CD14-positive monocyte (primary cell): ENCODE results near the gene EIPR1. TPM values are rescaled to one million over a fixed set of nuclear protein-coding genes. Genes with fewer than 3 reads are reported as not detected.

Experiments
- DNase-seq, 3 donors: peaks; one replicate each; pipeline ENCODE4 v3.0.0-alpha.2; 2011 to 2022
- H2AFZ ChIP-seq: 2 replicates; pipeline ENCODE4 v1.6.0; 2012; ENCODE audit warnings: mild to moderate bottlenecking, low read depth, low read length, inconsistent platforms; ENCODE audit not compliant: insufficient read depth, poor library complexity, severe bottlenecking
- H3K27ac ChIP-seq, 2 donors: 1 replicate in 1 of 2; 2 replicates in 1 of 2; pipeline ENCODE4 v1.5.1; 2012 to 2013; ENCODE audit warnings: low read length in 2 of 2, control low read depth in 1 of 2, inconsistent platforms in 1 of 2, low read depth in 1 of 2, mild to moderate bottlenecking in 1 of 2
- H3K27me3 ChIP-seq, 2 donors: one replicate each; pipeline versions ENCODE4 v1.6.0 to v1.6.1; 2011 to 2013; ENCODE audit warnings: low read length in 2 of 2; ENCODE audit not compliant: control insufficient read depth in 2 of 2, insufficient read depth in 2 of 2
- H3K36me3 ChIP-seq, 2 donors: replicated peaks in 1 of 2; 1 replicate in 1 of 2; 2 replicates in 1 of 2; pipeline versions ENCODE4 v1.5.1 to v1.6.1; 2012 to 2013; ENCODE audit warnings: low read length in 2 of 2, control low read depth in 1 of 2, inconsistent platforms in 1 of 2, mild to moderate bottlenecking in 1 of 2; ENCODE audit not compliant: insufficient read depth in 2 of 2, control insufficient read depth in 1 of 2
- H3K4me1 ChIP-seq, 2 donors: 1 replicate in 1 of 2; 2 replicates in 1 of 2; pipeline versions ENCODE4 v1.5.1 to v1.6.1; 2012 to 2013; ENCODE audit warnings: low read length in 2 of 2, control low read depth in 1 of 2, inconsistent platforms in 1 of 2, mild to moderate bottlenecking in 1 of 2, moderate library complexity in 1 of 2; ENCODE audit not compliant: insufficient read depth in 2 of 2, control insufficient read depth in 1 of 2
- H3K4me2 ChIP-seq: replicated peaks from 2 replicates; pipeline ENCODE3; 2012; ENCODE audit warnings: low read length, moderate library complexity, mild to moderate bottlenecking; ENCODE audit not compliant: poor library complexity, severe bottlenecking; ENCODE audit errors: extremely low read depth
- H3K4me3 ChIP-seq, 3 experiments: fragments of 200-600 bp in 1 of 3; sonication (generic) in 1 of 3; replicated peaks in 1 of 3; 1 replicate in 2 of 3; 2 replicates in 1 of 3; pipeline ENCODE4 v1.5.1; 2011 to 2013; ENCODE audit warnings: low read length in 3 of 3, mild to moderate bottlenecking in 3 of 3, control low read depth in 2 of 3, low read depth in 2 of 3, inconsistent platforms in 1 of 3, moderate library complexity in 1 of 3
- H3K79me2 ChIP-seq: 2 replicates; pipeline ENCODE4 v1.6.0; 2012; ENCODE audit warnings: mild to moderate bottlenecking, control low read depth, inconsistent platforms, low read length, moderate library complexity; ENCODE audit not compliant: insufficient read depth
- H3K9ac ChIP-seq: 2 replicates; pipeline ENCODE4 v1.6.0; 2017; ENCODE audit warnings: low read length, mild to moderate bottlenecking; ENCODE audit not compliant: insufficient read depth, poor library complexity, severe bottlenecking
- H3K9me3 ChIP-seq, 2 donors: replicated peaks in 1 of 2; 1 replicate in 1 of 2; 2 replicates in 1 of 2; pipeline versions ENCODE4 v1.5.1 to v1.6.1; 2012 to 2013; ENCODE audit warnings: low read length in 2 of 2, control low read depth in 1 of 2; ENCODE audit not compliant: control insufficient read depth in 1 of 2, insufficient read depth in 1 of 2
- H4K20me1 ChIP-seq: 2 replicates; pipeline ENCODE4 v1.6.0; 2012; ENCODE audit warnings: mild to moderate bottlenecking, low read length, control low read depth, moderate library complexity; ENCODE audit not compliant: insufficient read depth
- H3K27ac Mint-ChIP-seq, 7 donors: one replicate each; pipeline ENCODE4 v1.8.0; 2020; ENCODE audit warnings: mild to moderate bottlenecking in 7 of 7, mixed read lengths in 7 of 7, moderate library complexity in 6 of 7, inconsistent platforms in 2 of 7
- H3K27me3 Mint-ChIP-seq, 3 donors: one replicate each; pipeline ENCODE4 v1.8.0; 2021 to 2022; ENCODE audit warnings: low read depth in 3 of 3, mild to moderate bottlenecking in 3 of 3, mixed read lengths in 3 of 3, moderate library complexity in 3 of 3, inconsistent platforms in 1 of 3
- H3K36me3 Mint-ChIP-seq, 2 donors: one replicate each; pipeline ENCODE4 v1.8.0; 2020; ENCODE audit warnings: mixed read lengths in 2 of 2, inconsistent platforms in 1 of 2, mild to moderate bottlenecking in 1 of 2
- H3K4me1 Mint-ChIP-seq: one replicate; pipeline ENCODE4 v1.8.0; 2020; ENCODE audit warnings: mild to moderate bottlenecking, mixed read lengths
- H3K4me3 Mint-ChIP-seq, 2 donors: one replicate each; pipeline ENCODE4 v1.8.0; 2020; ENCODE audit warnings: mild to moderate bottlenecking in 2 of 2, mixed read lengths in 2 of 2, moderate library complexity in 1 of 2
- H3K9me3 Mint-ChIP-seq, 7 donors: one replicate each; pipeline ENCODE4 v1.8.0; 2020 to 2022; ENCODE audit warnings: mixed read lengths in 7 of 7, mild to moderate bottlenecking in 6 of 7, moderate library complexity in 6 of 7, inconsistent platforms in 2 of 7
- WGBS: methylation state at CpG from one replicate; pipeline ENCODE4 v1.1.5; 2013; ENCODE audit warnings: missing lambda C conversion rate; ENCODE audit not compliant: insufficient coverage; 5-methylcytosine and 5-hydroxymethylcytosine counted together
- intact Hi-C, 2 donors: fragments of 100-400 bp; cut with micrococcal nuclease; formaldehyde crosslinking; loops; one replicate each; pipeline versions ENCODE4 v1.15.0 to v1.15.1; 2023
- polyA plus RNA-seq, 3 donors: library from polyadenylated mRNA; depleted of rRNA in 1 of 3; unstranded in 2 of 3; stranded (reverse) in 1 of 3; fragments of 300-500 nt in 2 of 3; fragments of >200 nt in 1 of 3; fragmentation: Illumina TruSeq in 2 of 3; gene quantifications; 1 replicate in 2 of 3; 2 replicates in 1 of 3; pipeline ENCODE4 v1.2.3, GENCODE V29; 2012 to 2021
- TF ChIP-seq, protein P1 (sequence below): fragments of 200-600 bp; IDR thresholded peaks from one replicate; pipeline ENCODE4 v1.8.0; 2022; ENCODE audit warnings: antibody characterized with exemption, mild to moderate bottlenecking

The EIPR1 gene
- polyA plus RNA-seq, 3 donors = 19.0 to 22.4 (median 20.8) TPM

DNA sequence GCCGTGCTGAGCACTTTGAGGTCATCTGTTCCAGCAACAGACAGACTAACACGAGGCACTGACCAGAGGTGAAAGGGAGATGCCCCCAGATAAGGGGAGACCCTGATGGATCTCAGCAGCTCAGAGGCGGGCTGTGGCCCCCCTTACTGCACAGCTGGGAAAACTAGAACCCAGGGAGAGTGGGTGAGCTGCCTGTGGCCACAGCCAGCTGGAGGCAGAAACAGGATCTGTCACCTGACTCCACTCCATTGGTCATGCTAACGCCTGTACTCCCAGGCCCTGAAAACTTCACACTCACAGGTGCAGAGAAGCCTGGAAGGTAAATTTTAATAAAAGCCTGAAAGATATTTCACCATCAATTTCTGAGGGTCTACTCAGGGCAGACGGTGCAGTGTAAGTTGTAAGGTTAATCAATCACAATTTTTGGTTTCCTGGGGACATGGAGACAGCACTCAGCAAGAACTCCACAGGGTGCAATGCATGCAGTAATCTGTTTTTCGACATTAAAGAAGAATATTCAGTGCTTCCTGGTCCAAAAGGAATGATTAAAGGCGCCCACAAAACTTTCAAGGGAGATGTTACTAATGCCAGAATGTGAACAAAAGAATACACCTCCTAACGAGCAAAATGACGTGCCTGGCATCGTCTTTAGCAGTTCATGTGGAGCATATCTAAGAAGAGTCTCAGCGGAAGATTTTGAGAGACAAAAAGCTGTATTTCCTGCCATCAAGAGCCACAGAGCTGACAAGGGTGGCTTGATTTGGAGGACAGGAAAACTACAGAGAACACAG is 173.4 kb downstream of the EIPR1 start:
- no peak overlapping the region for H2AFZ ChIP-seq
- no peaks in the 10 kb centered on the region for H3K4me1 ChIP-seq
- H3K27me3 ChIP-seq = no peaks in the 10 kb centered on the region
- no peaks in the 10 kb centered on the region for H3K4me1 Mint-ChIP-seq
- no peak overlapping the region for H3K27ac ChIP-seq
- no peaks in the 10 kb centered on the region for H3K79me2 ChIP-seq
- TF ChIP-seq, protein P1, sequence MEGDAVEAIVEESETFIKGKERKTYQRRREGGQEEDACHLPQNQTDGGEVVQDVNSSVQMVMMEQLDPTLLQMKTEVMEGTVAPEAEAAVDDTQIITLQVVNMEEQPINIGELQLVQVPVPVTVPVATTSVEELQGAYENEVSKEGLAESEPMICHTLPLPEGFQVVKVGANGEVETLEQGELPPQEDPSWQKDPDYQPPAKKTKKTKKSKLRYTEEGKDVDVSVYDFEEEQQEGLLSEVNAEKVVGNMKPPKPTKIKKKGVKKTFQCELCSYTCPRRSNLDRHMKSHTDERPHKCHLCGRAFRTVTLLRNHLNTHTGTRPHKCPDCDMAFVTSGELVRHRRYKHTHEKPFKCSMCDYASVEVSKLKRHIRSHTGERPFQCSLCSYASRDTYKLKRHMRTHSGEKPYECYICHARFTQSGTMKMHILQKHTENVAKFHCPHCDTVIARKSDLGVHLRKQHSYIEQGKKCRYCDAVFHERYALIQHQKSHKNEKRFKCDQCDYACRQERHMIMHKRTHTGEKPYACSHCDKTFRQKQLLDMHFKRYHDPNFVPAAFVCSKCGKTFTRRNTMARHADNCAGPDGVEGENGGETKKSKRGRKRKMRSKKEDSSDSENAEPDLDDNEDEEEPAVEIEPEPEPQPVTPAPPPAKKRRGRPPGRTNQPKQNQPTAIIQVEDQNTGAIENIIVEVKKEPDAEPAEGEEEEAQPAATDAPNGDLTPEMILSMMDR = no peak
- no peak overlapping the region for H3K4me3 ChIP-seq
- peaks cover 17 to 33% of the 10 kb centered on the region in 2 donors for H3K36me3 Mint-ChIP-seq
- no peaks in the 10 kb centered on the region for H4K20me1 ChIP-seq
- peaks cover 0 to 16% of the 10 kb centered on the region in 2 donors for H3K36me3 ChIP-seq
- intact Hi-C loops = no loop called here
- DNase-seq = no peak
- H3K4me3 Mint-ChIP-seq = no peak overlapping the region
- H3K9me3 Mint-ChIP-seq = peaks cover 0 to 3% (median 2%) of the 10 kb centered on the region in 7 donors
- H3K4me2 ChIP-seq = no peak overlapping the region
- 98% methylated on average over 5 of the region's 11 CpGs for whole genome bisulfite sequencing
- H3K27ac Mint-ChIP-seq = no peak overlapping the region
- H3K27me3 Mint-ChIP-seq = peaks cover 0 to 2% (median 0%) of the 10 kb centered on the region in 3 donors
- no peaks in the 10 kb centered on the region for H3K9me3 ChIP-seq
- H3K9ac ChIP-seq = no peak overlapping the region

DNA sequence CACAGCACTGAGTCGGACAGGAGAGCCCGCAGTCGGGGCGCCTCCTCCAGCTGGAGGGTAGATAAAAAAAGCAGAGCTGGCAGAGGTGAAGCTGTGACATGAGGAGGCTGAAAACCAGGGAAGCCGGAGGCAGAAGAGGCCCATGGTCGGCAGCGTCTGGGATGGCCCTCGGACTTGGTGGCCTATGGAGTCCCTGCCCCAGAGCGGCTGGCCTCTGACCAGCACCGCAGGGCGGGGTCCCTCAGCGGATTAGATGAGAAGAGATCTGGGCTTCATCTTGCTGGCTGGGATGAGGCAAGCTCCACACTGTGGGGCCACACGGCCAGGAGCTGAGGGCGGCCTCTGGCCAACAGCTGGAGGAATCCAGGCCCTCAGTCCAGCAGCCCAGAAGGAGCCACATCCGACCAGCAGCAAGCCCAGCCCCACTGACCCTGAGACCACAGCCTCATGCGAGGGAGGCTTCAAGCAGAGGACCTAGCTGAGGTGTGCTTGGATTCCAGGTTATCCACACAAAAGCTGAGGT is 174.1 kb downstream of the EIPR1 start:
- Histone ChIP-seq H3K27ac (no peak overlapping the region), H3K36me3 (peaks cover 0 to 12% of the 10 kb centered on the region in 2 donors), H4K20me1 (no peaks in the 10 kb centered on the region), H3K4me1 (no peaks in the 10 kb centered on the region), H3K4me2 (no peak overlapping the region), H3K4me3 (no peak overlapping the region), H3K27me3 (no peaks in the 10 kb centered on the region), H2AFZ (no peak overlapping the region), H3K79me2 (no peaks in the 10 kb centered on the region), H3K9me3 (no peaks in the 10 kb centered on the region), H3K9ac (no peak overlapping the region)
- Mint-ChIP-seq H3K27me3 (peaks cover 0 to 2% (median 2%) of the 10 kb centered on the region in 3 donors), H3K4me3 (no peak overlapping the region), H3K4me1 (no peaks in the 10 kb centered on the region), H3K9me3 (peaks cover 0 to 3% (median 2%) of the 10 kb centered on the region in 7 donors), H3K36me3 (peaks cover 18 to 26% of the 10 kb centered on the region in 2 donors), H3K27ac (no peak overlapping the region)
- TF ChIP-seq, protein P1 = no peak
- intact Hi-C loops = no loop called here
- 98% methylated on average over 15 of the region's 16 CpGs for WGBS
- no peak for DNase-seq
